ENCODE measurements around the gene RAD51D.

- TF ChIP-seq ZNF274 (IDR thresholded peaks at IDR 0.05; ENCODE audit: low read depth, low read length) (no peak), YY1 (IDR thresholded peaks at IDR 0.05; ENCODE audit: insufficient read depth, insufficient read length) (no peak), SUZ12 (IDR thresholded peaks at IDR 0.05; ENCODE audit: extremely low read depth, insufficient read depth, insufficient read length) (no peak)
Measured at GRCh38 chr17:35132099-35132498, 12.4 kb upstream of the RAD51D start.
